HG03135 (cell line): ENCODE data around the gene CTH.
"Not testable (repeated sequence)": the region's sequence is repeated elsewhere in the genome, so short reads cannot be mapped to it uniquely, and the experiment has no call there.

Source experiments
- ATAC-seq: cut with Tn5 transposase; IDR thresholded peaks from one replicate; pipeline ENCODE4 v1.9.1; 2021; ENCODE audit warnings: mild to moderate bottlenecking, moderate library complexity; ENCODE audit not compliant: unreplicated experiment

The CTH gene

GRCh38 chr1:70405780-70406416 is 5.2 kb upstream of the CTH start:
- ATAC-seq: no peak

GRCh38 chr1:70409136-70409535 is 1.9 kb upstream of the CTH start:
- ATAC-seq: no peak

- ATAC-seq: peak; percentile 2
Measured at GRCh38 chr1:70411360-70411844, 334 bp downstream of the CTH start.

GRCh38 chr1:70415882-70416281 is 4.8 kb downstream of the CTH start:
- ATAC-seq: no peak

GRCh38 chr1:70418973-70419734 is 8.1 kb downstream of the CTH start:
- not testable (repeated sequence) for ATAC-seq

- ATAC-seq: no peak
Measured at GRCh38 chr1:70420320-70420719, 9.3 kb downstream of the CTH start.

GRCh38 chr1:70426154-70427131 is 15.4 kb downstream of the CTH start:
- ATAC-seq: no peak

- no peak for ATAC-seq
Measured at GRCh38 chr1:70427976-70428375, 16.9 kb downstream of the CTH start.

GRCh38 chr1:70429219-70429618 is 18.2 kb downstream of the CTH start:
- no peak for ATAC-seq

GRCh38 chr1:70429757-70430156 is 18.7 kb downstream of the CTH start:
- ATAC-seq: no peak

- no peak for ATAC-seq
Measured at GRCh38 chr1:70431317-70431716, 20.2 kb downstream of the CTH start.

- ATAC-seq: no peak
Measured at GRCh38 chr1:70431874-70432273, 20.8 kb downstream of the CTH start.

GRCh38 chr1:70434253-70434859 is 23.3 kb downstream of the CTH start:
- no peak for ATAC-seq

- no peak for ATAC-seq
Measured at GRCh38 chr1:70436622-70437251, 25.7 kb downstream of the CTH start.

- ATAC-seq: no peak
Measured at GRCh38 chr1:70438529-70438928, 27.5 kb downstream of the CTH start.

- ATAC-seq: no peak
Measured at GRCh38 chr1:70440642-70441391, 29.7 kb downstream of the CTH start.

- ATAC-seq: no peak
Measured at GRCh38 chr1:70441392-70442035, 30.4 kb downstream of the CTH start.

- no peak for ATAC-seq
Measured at GRCh38 chr1:70442490-70442889, 31.4 kb downstream of the CTH start.

GRCh38 chr1:70443739-70444138 is 32.7 kb downstream of the CTH start:
- no peak for ATAC-seq
